Measurements from ENCODE around the gene SLC9A9.
"Not testable (repeated sequence)": the region's sequence is repeated elsewhere in the genome, so short reads cannot be mapped to it uniquely, and the experiment has no call there.

The SLC9A9 gene

DNA sequence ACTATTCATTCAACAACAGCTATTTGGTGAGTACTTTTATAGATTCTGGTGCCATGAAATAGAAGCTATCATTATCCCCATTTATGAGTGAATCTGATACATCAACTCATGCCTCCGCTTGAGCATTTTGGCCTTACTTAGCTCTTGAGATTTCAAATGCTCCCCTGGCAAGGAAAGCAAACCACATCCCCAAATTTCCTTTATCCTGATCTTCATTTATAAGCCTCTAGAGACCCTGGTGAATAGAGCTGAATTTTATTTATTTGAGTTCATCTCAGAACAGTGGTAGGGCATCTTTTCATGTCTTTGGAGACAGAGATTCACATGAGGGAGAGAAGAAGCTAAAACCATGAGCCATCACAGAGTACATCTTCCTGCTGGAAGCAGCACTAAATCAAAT is 317.2 kb downstream of the SLC9A9 start:
- Histone ChIP-seq H3K4me3 (ENCODE audit: low read length) (no peak overlapping the region), H3K4me1 (ENCODE audit: control insufficient read depth, insufficient read depth, low read length) (no peaks in the 10 kb centered on the region), H3K9ac (ENCODE audit: low read length) (no peak overlapping the region), H3K27ac (ENCODE audit: low read depth, low read length) (no peak overlapping the region), H3K27me3 (ENCODE audit: control insufficient read depth, insufficient read depth, low read length) (no peaks in the 10 kb centered on the region), H3K36me3 (ENCODE audit: control insufficient read depth, insufficient read depth, low read length) (no peaks in the 10 kb centered on the region)

DNA sequence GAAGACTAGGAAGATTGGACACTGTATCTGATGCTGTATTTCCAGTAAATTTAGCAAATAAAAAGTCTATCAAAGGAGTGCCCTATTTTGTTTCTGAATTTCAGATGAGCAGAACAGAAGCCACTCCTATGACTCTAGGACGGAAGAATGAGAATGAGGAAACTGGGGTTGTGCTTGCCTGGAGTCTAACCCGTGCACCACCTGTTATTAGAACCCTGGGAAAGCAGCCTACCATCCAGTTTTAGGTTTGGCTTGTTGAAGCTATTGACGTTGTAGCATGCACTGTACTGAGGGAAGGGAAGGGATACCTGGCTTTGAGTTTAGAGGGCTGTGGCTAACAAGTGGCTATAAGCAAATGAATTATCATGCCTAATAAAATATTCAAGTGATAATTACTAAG is 318.5 kb downstream of the SLC9A9 start:
- Histone ChIP-seq H3K36me3 (ENCODE audit: control insufficient read depth, insufficient read depth, low read length) (no peaks in the 10 kb centered on the region), H3K4me3 (ENCODE audit: low read length) (no peak overlapping the region), H3K4me1 (ENCODE audit: control insufficient read depth, insufficient read depth, low read length) (no peaks in the 10 kb centered on the region), H3K9ac (ENCODE audit: low read length) (no peak overlapping the region), H3K27me3 (ENCODE audit: control insufficient read depth, insufficient read depth, low read length) (no peaks in the 10 kb centered on the region), H3K27ac (ENCODE audit: low read depth, low read length) (no peak overlapping the region)

DNA sequence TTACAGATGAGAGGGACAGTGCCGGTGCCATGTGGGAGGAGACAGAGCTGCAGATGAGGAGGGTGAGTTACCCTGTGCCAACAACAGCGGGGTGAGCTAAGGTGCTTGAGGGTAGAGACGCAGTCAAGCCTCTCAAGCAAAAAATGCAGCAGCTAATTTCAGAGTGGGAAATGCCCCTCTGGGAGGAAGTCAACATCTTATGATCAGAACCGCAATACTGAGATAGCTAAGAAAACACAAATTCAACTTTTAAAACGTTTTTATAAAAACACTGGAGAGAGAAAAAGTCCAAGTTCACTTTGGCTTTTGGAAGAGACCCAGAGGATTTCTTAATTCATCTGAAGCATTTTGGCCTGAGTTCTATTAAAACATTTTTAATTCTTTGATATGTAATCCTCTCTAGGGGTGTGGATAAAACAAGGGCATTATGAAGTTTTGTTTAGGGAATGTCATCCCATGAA is 319.2 kb downstream of the SLC9A9 start:
- Histone ChIP-seq H3K4me3 (ENCODE audit: low read length) (no peak overlapping the region), H3K36me3 (ENCODE audit: control insufficient read depth, insufficient read depth, low read length) (no peaks in the 10 kb centered on the region), H3K27ac (ENCODE audit: low read depth, low read length) (no peak overlapping the region), H3K4me1 (ENCODE audit: control insufficient read depth, insufficient read depth, low read length) (no peaks in the 10 kb centered on the region), H3K27me3 (ENCODE audit: control insufficient read depth, insufficient read depth, low read length) (no peaks in the 10 kb centered on the region), H3K9ac (ENCODE audit: low read length) (no peak overlapping the region)

DNA sequence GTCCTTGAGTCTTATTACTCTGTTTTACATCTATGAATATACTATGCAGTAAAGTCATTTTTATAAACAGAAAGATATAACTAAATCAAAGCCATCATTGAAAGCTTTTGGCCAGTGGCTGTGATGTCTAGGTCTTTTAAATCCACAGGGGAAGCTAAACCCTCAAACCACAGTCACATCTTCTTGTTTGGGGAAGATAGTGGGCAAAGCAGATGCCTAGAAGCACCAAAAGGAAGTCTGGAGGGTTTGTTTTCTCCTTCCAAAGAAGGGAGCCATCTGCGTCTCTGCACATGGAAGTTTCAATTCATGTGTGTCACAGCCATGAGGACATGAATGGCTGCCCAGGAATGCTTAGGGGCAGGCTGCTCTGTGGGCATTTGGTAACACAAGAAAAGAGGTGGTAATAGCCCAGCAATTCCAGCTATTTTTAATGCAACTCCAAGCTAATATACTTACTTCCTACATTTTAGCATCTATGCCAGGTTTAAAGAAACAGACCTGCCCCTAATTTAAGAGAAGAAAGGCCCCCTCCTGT is 322.2 kb downstream of the SLC9A9 start:
- Histone ChIP-seq H3K27me3 (ENCODE audit: control insufficient read depth, insufficient read depth, low read length) (no peaks in the 10 kb centered on the region), H3K27ac (ENCODE audit: low read depth, low read length) (no peak overlapping the region), H3K4me1 (ENCODE audit: control insufficient read depth, insufficient read depth, low read length) (no peaks in the 10 kb centered on the region), H3K36me3 (ENCODE audit: control insufficient read depth, insufficient read depth, low read length) (no peaks in the 10 kb centered on the region), H3K4me3 (ENCODE audit: low read length) (no peak overlapping the region), H3K9ac (ENCODE audit: low read length) (no peak overlapping the region)

DNA sequence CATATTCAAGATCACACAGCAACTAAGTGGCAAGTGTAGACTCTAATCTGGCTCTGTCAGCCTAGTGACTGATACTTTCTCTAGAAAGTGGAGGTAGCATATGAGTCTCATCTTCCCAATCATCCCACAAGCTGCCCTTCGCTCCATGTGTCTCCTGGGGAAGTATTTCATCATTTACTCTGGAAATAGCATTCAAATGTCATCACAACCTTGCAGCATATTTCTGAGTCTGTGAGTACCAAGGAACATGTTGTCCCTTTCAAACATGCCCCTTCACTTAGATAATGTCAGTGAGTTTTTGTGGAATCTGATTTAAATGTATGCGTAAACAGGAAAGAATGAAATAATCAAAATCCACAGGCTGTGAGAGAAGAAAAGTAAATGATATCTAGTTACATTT is 322.9 kb downstream of the SLC9A9 start:
- no peak overlapping the region for H3K4me3 ChIP-seq (ENCODE audit: low read length)
- no peaks in the 10 kb centered on the region for H3K36me3 ChIP-seq (ENCODE audit: control insufficient read depth, insufficient read depth, low read length)
- H3K27me3 ChIP-seq (ENCODE audit: control insufficient read depth, insufficient read depth, low read length), result no peaks in the 10 kb centered on the region
- no peak overlapping the region for H3K27ac ChIP-seq (ENCODE audit: low read depth, low read length)
- H3K9ac ChIP-seq (ENCODE audit: low read length), result no peak overlapping the region
- H3K4me1 ChIP-seq (ENCODE audit: control insufficient read depth, insufficient read depth, low read length), result no peaks in the 10 kb centered on the region

DNA sequence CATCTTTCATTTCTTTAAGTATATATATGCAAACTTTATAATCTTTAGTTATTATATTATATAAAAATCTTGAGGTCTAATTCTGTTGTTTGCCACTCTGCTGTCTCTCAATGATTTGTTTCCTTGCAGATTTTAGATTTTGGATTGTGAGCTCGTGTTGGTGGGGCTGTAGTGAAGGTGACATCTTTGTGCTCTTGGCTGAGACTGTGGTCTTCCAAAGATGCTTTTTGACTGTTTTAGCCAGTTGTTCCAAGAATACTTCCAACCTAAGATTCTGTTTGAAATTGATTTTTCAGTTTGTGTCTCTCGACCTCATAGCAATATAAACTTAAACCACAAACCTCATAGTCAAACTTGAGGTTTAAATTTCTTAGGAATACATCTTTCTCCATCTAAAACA is 326.5 kb downstream of the SLC9A9 start:
- H3K36me3 ChIP-seq (ENCODE audit: control insufficient read depth, insufficient read depth, low read length), result no peaks in the 10 kb centered on the region
- H3K4me3 ChIP-seq (ENCODE audit: low read length), result no peak overlapping the region
- H3K4me1 ChIP-seq (ENCODE audit: control insufficient read depth, insufficient read depth, low read length), result no peaks in the 10 kb centered on the region
- H3K27me3 ChIP-seq (ENCODE audit: control insufficient read depth, insufficient read depth, low read length), result no peaks in the 10 kb centered on the region
- no peak overlapping the region for H3K9ac ChIP-seq (ENCODE audit: low read length)
- no peak overlapping the region for H3K27ac ChIP-seq (ENCODE audit: low read depth, low read length)

DNA sequence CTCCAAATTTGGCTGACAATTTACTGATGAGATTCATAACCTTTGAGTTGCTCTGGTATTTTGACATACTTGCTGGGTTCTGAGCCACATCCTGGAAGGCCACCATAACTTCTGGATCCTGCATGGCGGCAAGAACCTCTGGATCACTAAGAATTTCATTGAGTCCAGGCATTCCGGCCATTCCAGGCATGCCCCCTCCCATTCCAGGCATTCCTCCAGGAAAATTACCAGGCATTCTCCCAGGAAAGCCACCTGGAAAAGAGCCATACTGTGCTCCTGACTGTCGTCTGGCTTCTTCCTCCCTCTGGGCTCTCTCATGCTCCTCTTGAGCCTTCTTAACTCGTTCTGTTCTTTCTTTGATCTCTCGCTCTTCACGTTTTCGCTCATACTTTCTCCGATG is 331.1 kb downstream of the SLC9A9 start:
- H3K27ac ChIP-seq (ENCODE audit: low read depth, low read length); H3K36me3 ChIP-seq (ENCODE audit: control insufficient read depth, insufficient read depth, low read length); H3K4me3 ChIP-seq (ENCODE audit: low read length); H3K27me3 ChIP-seq (ENCODE audit: control insufficient read depth, insufficient read depth, low read length); H3K9ac ChIP-seq (ENCODE audit: low read length); H3K4me1 ChIP-seq (ENCODE audit: control insufficient read depth, insufficient read depth, low read length): not testable (repeated sequence)

DNA sequence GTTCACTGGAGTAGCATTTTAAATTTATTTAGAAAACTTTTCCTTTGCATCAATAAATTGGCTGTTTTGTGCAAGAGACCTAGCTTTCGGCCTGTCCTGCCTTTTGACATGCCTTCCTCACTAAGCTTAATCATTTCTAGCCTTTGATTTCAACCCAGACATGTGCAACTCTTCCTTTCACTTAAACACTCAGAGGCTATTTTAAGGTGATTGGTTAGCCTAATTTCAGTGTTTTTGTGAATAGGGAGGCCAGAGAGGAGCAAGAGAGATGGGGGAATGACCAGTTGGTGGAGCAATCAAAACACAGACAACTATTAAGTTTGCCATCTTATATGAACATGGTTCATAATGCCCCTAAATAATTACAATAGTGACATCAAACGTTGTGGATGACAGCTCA is 333.4 kb downstream of the SLC9A9 start:
- Histone ChIP-seq H3K9ac (ENCODE audit: low read length) (no peak overlapping the region), H3K4me3 (ENCODE audit: low read length) (no peak overlapping the region), H3K27ac (ENCODE audit: low read depth, low read length) (no peak overlapping the region), H3K27me3 (ENCODE audit: control insufficient read depth, insufficient read depth, low read length) (no peaks in the 10 kb centered on the region), H3K4me1 (ENCODE audit: control insufficient read depth, insufficient read depth, low read length) (no peaks in the 10 kb centered on the region), H3K36me3 (ENCODE audit: control insufficient read depth, insufficient read depth, low read length) (no peaks in the 10 kb centered on the region)

DNA sequence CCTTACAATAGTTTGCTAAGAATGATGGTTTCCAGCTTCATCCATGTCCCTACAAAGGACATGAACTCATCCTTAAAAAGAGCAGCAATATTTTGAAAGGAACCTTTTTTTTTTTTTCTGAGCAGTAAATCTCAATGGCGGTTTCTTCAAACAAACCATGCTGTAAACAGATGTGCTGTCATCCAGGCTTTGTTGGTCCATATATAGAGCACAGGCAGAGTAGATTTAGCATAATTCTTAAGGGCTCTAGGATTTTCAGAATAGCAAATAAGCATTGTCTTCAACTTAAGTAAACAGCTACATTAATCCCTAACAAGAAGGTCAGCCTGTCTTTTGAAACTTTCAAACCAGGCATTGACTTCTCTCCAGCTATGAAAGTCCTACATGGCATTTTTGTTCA is 334.2 kb downstream of the SLC9A9 start:
- no peaks in the 10 kb centered on the region for H3K27me3 ChIP-seq (ENCODE audit: control insufficient read depth, insufficient read depth, low read length)
- no peak overlapping the region for H3K27ac ChIP-seq (ENCODE audit: low read depth, low read length)
- H3K36me3 ChIP-seq (ENCODE audit: control insufficient read depth, insufficient read depth, low read length), result no peaks in the 10 kb centered on the region
- H3K9ac ChIP-seq (ENCODE audit: low read length), result no peak overlapping the region
- H3K4me3 ChIP-seq (ENCODE audit: low read length), result no peak overlapping the region
- H3K4me1 ChIP-seq (ENCODE audit: control insufficient read depth, insufficient read depth, low read length), result no peaks in the 10 kb centered on the region

DNA sequence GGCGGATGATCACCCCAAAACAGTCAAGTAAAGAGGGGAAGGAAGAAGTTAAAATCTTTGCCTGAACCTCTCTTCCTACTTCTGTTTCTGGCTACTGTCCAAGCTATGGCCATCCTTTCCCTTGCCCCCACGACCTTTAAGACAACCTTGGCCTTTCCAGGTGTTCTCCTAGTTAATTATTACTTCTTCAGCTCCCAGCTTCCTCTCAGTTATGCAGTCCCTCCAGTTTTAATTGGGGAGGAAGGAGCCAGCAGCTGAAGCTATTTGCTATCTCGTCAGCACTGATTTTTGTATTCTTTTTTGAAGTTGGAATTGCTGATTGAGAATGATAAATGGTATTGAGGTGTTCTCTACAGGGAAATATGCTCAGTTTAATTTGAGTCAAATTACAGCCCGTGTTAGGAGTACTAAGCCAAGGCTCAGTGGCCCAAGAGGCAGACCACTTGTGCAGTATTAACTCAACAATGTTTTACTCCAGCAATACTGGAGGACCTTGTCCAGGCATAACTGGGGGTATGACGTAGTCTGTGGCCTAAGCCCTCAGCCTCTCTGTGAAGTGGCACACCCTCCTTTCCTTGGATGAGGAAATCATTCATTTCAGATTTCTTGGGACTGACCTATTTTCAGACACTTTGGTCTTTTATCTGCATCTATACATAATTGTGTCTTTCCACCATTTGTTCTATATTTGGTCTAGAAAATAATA is 336.9 kb downstream of the SLC9A9 start:
- Histone ChIP-seq H3K9ac (ENCODE audit: low read length) (no peak overlapping the region), H3K4me1 (ENCODE audit: control insufficient read depth, insufficient read depth, low read length) (peaks cover 4% of the 10 kb centered on the region), H3K4me3 (ENCODE audit: low read length) (no peak overlapping the region), H3K36me3 (ENCODE audit: control insufficient read depth, insufficient read depth, low read length) (no peaks in the 10 kb centered on the region), H3K27ac (ENCODE audit: low read depth, low read length) (no peak overlapping the region), H3K27me3 (ENCODE audit: control insufficient read depth, insufficient read depth, low read length) (no peaks in the 10 kb centered on the region)

DNA sequence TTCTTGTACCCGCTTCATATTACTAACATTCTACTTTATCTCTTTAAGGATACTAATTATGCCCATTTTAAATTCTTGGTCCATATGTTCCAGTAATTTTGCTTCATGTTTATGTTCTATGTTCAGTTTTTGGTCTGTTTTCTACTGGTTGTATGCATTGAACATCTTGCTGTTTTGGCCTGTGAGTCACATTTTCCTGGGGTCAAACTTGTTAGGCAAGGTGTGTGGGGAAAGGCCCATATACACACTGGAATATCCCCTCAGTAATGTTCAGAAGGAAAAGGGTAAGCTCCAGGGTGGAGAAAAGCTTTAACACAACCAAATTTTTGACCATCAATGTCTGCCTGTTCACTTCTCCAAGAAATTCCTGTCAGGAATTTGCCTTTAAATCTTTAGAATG is 337.7 kb downstream of the SLC9A9 start:
- Histone ChIP-seq H3K27me3 (ENCODE audit: control insufficient read depth, insufficient read depth, low read length) (no peaks in the 10 kb centered on the region), H3K36me3 (ENCODE audit: control insufficient read depth, insufficient read depth, low read length) (no peaks in the 10 kb centered on the region), H3K4me1 (ENCODE audit: control insufficient read depth, insufficient read depth, low read length) (peaks cover 4% of the 10 kb centered on the region), H3K9ac (ENCODE audit: low read length) (no peak overlapping the region), H3K27ac (ENCODE audit: low read depth, low read length) (no peak overlapping the region), H3K4me3 (ENCODE audit: low read length) (no peak overlapping the region)

DNA sequence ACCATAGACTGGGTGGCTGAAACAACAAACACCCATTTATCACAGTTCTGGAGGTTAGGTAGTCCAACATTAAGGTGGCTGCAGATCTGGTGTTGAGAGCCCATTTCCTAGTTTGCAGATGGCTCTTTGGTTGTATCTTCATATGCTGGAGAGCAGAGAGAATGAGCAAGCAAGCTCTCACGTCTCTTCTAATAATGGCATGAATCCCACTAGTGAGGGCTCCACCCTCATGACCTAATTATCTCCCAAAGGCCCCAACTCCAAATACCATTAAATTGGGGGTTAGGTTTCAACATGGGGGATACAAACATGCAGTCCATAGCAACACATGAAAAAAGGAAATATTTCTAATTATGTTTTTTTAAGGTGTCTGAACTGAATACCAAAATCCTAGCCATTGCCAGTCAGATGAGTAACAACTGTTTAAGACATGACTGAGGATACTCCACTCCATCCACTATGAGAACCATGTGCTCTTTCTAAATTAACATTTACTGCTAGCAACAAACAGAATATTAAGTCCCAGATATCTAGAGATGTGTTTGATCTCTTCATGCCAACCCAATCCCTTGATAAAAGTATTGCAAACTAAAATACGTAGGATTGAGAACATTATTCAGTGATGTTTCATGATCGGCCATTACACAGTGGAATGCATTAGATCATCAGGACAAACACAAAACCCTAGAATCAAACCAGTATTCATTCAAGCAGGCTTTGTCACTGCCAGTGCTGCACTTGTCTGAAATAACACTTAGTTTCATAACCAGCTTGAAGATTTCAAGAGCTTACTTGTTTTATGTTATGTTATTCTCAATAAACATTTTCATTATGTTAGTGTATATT is 340.3 kb downstream of the SLC9A9 start:
- no peaks in the 10 kb centered on the region for H3K27me3 ChIP-seq (ENCODE audit: control insufficient read depth, insufficient read depth, low read length)
- no peaks in the 10 kb centered on the region for H3K36me3 ChIP-seq (ENCODE audit: control insufficient read depth, insufficient read depth, low read length)
- H3K27ac ChIP-seq (ENCODE audit: low read depth, low read length), result no peak overlapping the region
- H3K9ac ChIP-seq (ENCODE audit: low read length), result no peak overlapping the region
- no peak overlapping the region for H3K4me3 ChIP-seq (ENCODE audit: low read length)
- peaks cover 4% of the 10 kb centered on the region for H3K4me1 ChIP-seq (ENCODE audit: control insufficient read depth, insufficient read depth, low read length)
